K562 (cell line): ENCODE measurements around the gene HMGCL. TPM values are rescaled to one million over a fixed set of nuclear protein-coding genes. Genes with fewer than 3 reads are reported as not detected.

Source experiments
- ATAC-seq: fragments of 200-7000 bp; cut with Tn5 transposase; 3 replicates; pipeline ENCODE4 v1.9.1; 2020; ENCODE audit warnings: moderate library complexity
- BruUV-seq: library from RNA; stranded (reverse); fragments of 400-500 nt; replicated peaks from 2 replicates; lab custom pipeline; 2021; lab: Mats Ljungman, UMichigan
- CTCF ChIA-PET: fragments of 300-600 bp; formaldehyde crosslinking; extraction: SDS; loops from one replicate; lab custom pipeline; 2021; ENCODE audit warnings: low intra/inter-chr PET ratio; lab: Yijun Ruan, JAX
- POLR2A ChIA-PET: fragments of 300-600, 350-650 bp; sonication (Branson Sonifier 250); formaldehyde crosslinking; extraction: SDS; loops from one replicate; lab custom pipeline; 2021; ENCODE audit warnings: antibody characterized with exemption, inconsistent platforms; lab: Yijun Ruan, JAX
- DNase-seq, 4 experiments: peaks; one replicate each; pipeline versions ENCODE4 v3.0.0 to v3.0.0-alpha.2; 2011 to 2018; ENCODE audit warnings: low spot score in 3 of 4, mixed read lengths in 3 of 4; ENCODE audit errors: extremely low read depth in 1 of 4
- FAIRE-seq: peaks from 2 replicates; lab custom pipeline; 2011; peaks lifted over from hg19 to GRCh38; lab: Jason Lieb, UNC
- H2AFZ ChIP-seq: 2 replicates; pipeline ENCODE4 v1.6.0; 2011; ENCODE audit warnings: low read depth, low read length, control low read depth, inconsistent platforms
- H3K27ac ChIP-seq: fragments of 200-600 bp; 3 replicates; pipeline ENCODE4 v1.8.0; 2011; ENCODE audit warnings: low read depth, mild to moderate bottlenecking, control low read depth, inconsistent platforms, low read length, moderate library complexity, mixed read lengths; ENCODE audit errors: extremely low read depth
- H3K27me3 ChIP-seq, 2 experiments: fragments of 300-600 bp in 1 of 2; 2 replicates in 1 of 2; 3 replicates in 1 of 2; pipeline versions ENCODE4 v1.6.0 to v1.8.0; 2011; ENCODE audit warnings: inconsistent platforms in 2 of 2, low read length in 2 of 2, mild to moderate bottlenecking in 1 of 2, mixed read lengths in 1 of 2, moderate library complexity in 1 of 2; ENCODE audit not compliant: control insufficient read depth in 2 of 2, insufficient read depth in 2 of 2
- H3K36me3 ChIP-seq: fragments of 300-600 bp; 3 replicates; pipeline ENCODE4 v1.8.0; 2011; ENCODE audit warnings: mild to moderate bottlenecking, low read length, inconsistent platforms; ENCODE audit not compliant: control insufficient read depth, insufficient read depth
- H3K4me1 ChIP-seq, 2 experiments: fragments of 200-600 bp in 1 of 2; replicated peaks in 1 of 2; 2 replicates in 1 of 2; 3 replicates in 1 of 2; pipeline versions ENCODE4 v1.5.1 to v1.8.0; 2011; ENCODE audit warnings: inconsistent platforms in 2 of 2, low read length in 2 of 2, mild to moderate bottlenecking in 1 of 2, mixed read lengths in 1 of 2, moderate library complexity in 1 of 2; ENCODE audit not compliant: control insufficient read depth in 2 of 2, insufficient read depth in 2 of 2
- H3K4me2 ChIP-seq: 2 replicates; pipeline ENCODE4 v1.6.1; 2011; ENCODE audit warnings: low read length, control low read depth, inconsistent platforms, mixed read lengths; ENCODE audit not compliant: insufficient read depth
- H3K4me3 ChIP-seq: fragments of 200-600 bp; sonication (generic), shearing (Covaris generic); 2 replicates; pipeline ENCODE4 v1.5.1; 2016; ENCODE audit warnings: control low read depth, inconsistent platforms
- H3K79me2 ChIP-seq: fragments of 200-600 bp; 3 replicates; pipeline ENCODE4 v1.8.0; 2011; ENCODE audit warnings: low read length, inconsistent platforms; ENCODE audit not compliant: control insufficient read depth, insufficient read depth
- H3K9ac ChIP-seq, 2 experiments: 2 replicates each; pipeline versions ENCODE4 v1.6.0 to v1.6.1; 2011; ENCODE audit warnings: low read depth in 2 of 2, low read length in 2 of 2, control low read depth in 1 of 2, inconsistent platforms in 1 of 2, mild to moderate bottlenecking in 1 of 2, mixed read lengths in 1 of 2; ENCODE audit not compliant: insufficient read depth in 1 of 2
- H3K9me1 ChIP-seq: one replicate; pipeline ENCODE4 v1.6.0; 2011; ENCODE audit warnings: inconsistent platforms, mild to moderate bottlenecking, low read length, moderate library complexity; ENCODE audit not compliant: control insufficient read depth, insufficient read depth
- H3K9me3 ChIP-seq: replicated peaks from 2 replicates; pipeline ENCODE4 v1.5.1; 2011; ENCODE audit warnings: low read depth, low read length, inconsistent platforms; ENCODE audit not compliant: control insufficient read depth, insufficient read depth
- H4K20me1 ChIP-seq: replicated peaks from 2 replicates; pipeline ENCODE4 v1.6.1; 2011; ENCODE audit warnings: low read length, inconsistent platforms, mixed read lengths; ENCODE audit not compliant: control insufficient read depth, insufficient read depth
- CREB1 ChIP-seq, 2 experiments: sonication (generic) in 1 of 2; formaldehyde crosslinking in 1 of 2; IDR thresholded peaks; 2 replicates each; pipeline versions ENCODE4 v1.6.1 to v1.8.0; 2012 to 2022; ENCODE audit warnings: inconsistent platforms in 1 of 2, mild to moderate bottlenecking in 1 of 2, missing genetic modification reagents in 1 of 2, moderate library complexity in 1 of 2
- CREM ChIP-seq: IDR thresholded peaks from 2 replicates; pipeline ENCODE4 v1.6.1; 2014; ENCODE audit warnings: antibody characterized with exemption, low read depth
- ERF ChIP-seq: fragments of 450-650 bp; formaldehyde crosslinking; IDR thresholded peaks from 2 replicates; pipeline ENCODE4 v1.4.0; 2020; ENCODE audit warnings: mild to moderate bottlenecking, mixed read lengths
- FOXJ2 ChIP-seq: fragments of 200-800 bp; sonication (Bioruptor generic); IDR thresholded peaks from 2 replicates; pipeline ENCODE4 v1.6.1; 2016; ENCODE audit warnings: missing genetic modification characterization, missing compliant biosample characterization
- KAT7 ChIP-seq: sonication (generic); formaldehyde crosslinking; IDR thresholded peaks from 2 replicates; pipeline ENCODE4 v1.8.0; 2022; ENCODE audit warnings: missing genetic modification reagents, mild to moderate bottlenecking, borderline replicate concordance
- NFXL1 ChIP-seq: fragments of 450-650 bp; formaldehyde crosslinking; IDR thresholded peaks from 2 replicates; pipeline ENCODE4 v1.4.0; 2021; ENCODE audit warnings: mild to moderate bottlenecking
- POLR2AphosphoS2 ChIP-seq: IDR thresholded peaks from 2 replicates; pipeline ENCODE4 v1.6.1; 2012; ENCODE audit warnings: low read length, improper control_type of control experiment
- POLR2G ChIP-seq: fragments of 200-400 bp; formaldehyde crosslinking; IDR thresholded peaks from 2 replicates; pipeline ENCODE4 v1.6.1; 2017; ENCODE audit warnings: low read depth, mild to moderate bottlenecking, antibody characterized with exemption, low read length, moderate library complexity
- RBFOX2 ChIP-seq: fragments of 200-400 bp; formaldehyde crosslinking; IDR thresholded peaks from 2 replicates; pipeline ENCODE4 v1.6.1; 2017; ENCODE audit warnings: low read depth, mild to moderate bottlenecking, low read length, moderate library complexity
- TFAP4 ChIP-seq: sonication (generic); formaldehyde crosslinking; IDR thresholded peaks from 2 replicates; pipeline ENCODE4 v1.8.0; 2022; ENCODE audit warnings: missing genetic modification reagents, mild to moderate bottlenecking, moderate library complexity, borderline replicate concordance
- WGBS: fragments of 100-300 bp; shearing (Covaris generic); methylation state at CpG from one replicate; pipeline ENCODE4 v1.1.6; 2016; ENCODE audit warnings: low coverage, mixed read lengths; ENCODE audit not compliant: insufficient coverage; ENCODE audit errors: missing lambda C conversion rate; 5-methylcytosine and 5-hydroxymethylcytosine counted together
- in situ Hi-C: fragments of 300-500 bp; cut with MboI; formaldehyde crosslinking; loops from 4 replicates; pipeline ENCODE4 v1.15.0; 2018; ENCODE audit warnings: inconsistent platforms, mixed read lengths
- intact Hi-C: fragments of 100-400 bp; cut with micrococcal nuclease; formaldehyde crosslinking; loops from 2 replicates; pipeline ENCODE4 v1.14.2; 2022
- polyA plus RNA-seq, 8 experiments: library from polyadenylated mRNA; depleted of rRNA in 4 of 8; stranded (reverse) in 5 of 8; unstranded in 3 of 8; fragments of >200 nt; fragmentation: Nextera tagmentation in 2 of 8; fragmentation: Illumina TruSeq in 1 of 8; extraction: Ambion mirVana in 2 of 8; extraction: Trizol in 1 of 8; gene quantifications; 2 replicates each; pipeline versions ENCODE4 v1.2.1 to v1.2.3, GENCODE V29; 2011 to 2014; ENCODE audit warnings: inconsistent platforms in 1 of 8, missing spikeins in 1 of 8
- total RNA-seq, 7 experiments: library from RNA; depleted of rRNA in 6 of 7; stranded (reverse); fragments of >200 nt in 6 of 7; fragmentation: Illumina TruSeq in 2 of 7; extraction: Trizol in 2 of 7; gene quantifications; 2 replicates each; pipeline versions ENCODE4 v1.2.1 to v1.2.3, GENCODE V29; 2011 to 2021; ENCODE audit warnings: low replicate concordance in 1 of 7

Gene HMGCL
- total and polyA plus RNA-seq, 9 of the 15 experiments (the other 6 are each of a cell fraction or from before 2014, with no cell fraction given) = 18.0 to 82.2 (median 24.2) TPM

DNA sequence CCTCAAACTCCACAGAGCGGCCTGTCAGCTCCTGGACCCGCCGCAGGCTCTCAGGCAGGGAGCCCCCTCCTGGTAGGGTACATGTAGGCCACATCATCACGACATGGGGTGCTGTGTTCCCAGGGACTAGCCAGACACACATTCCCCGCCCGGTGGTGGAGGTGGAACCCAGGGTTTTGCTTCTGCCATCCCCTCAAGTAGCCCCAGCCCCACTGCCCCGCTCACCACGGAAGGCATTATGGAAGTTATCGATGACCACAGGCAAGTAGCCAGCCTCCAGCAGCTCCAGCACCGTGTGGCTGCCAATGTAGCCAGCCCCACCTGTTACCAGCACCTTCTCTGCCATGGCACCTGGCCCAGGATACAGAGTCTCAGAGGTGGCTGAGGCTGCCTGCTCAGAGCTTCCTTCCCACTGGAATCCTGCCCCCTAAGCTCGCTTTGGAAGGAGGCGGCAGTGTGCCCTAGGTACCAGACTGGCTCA, 26.5 kb downstream of the HMGCL start (continued):
- no peak for TF ChIP-seq NFXL1 (CRISPR knock-in tag)
- TF ChIP-seq TFAP4 (CRISPR knock-in tag) = 0 out of 2 replicates have a peak, but pooled peaks have one; percentile 46
- no peak for TF ChIP-seq CREB1 (IDR thresholded peaks at IDR 0.05)
- 0 out of 2 replicates have a peak, but pooled peaks have one; percentile 45 for TF ChIP-seq CREB1 (CRISPR knock-in tag; IDR thresholded peaks at IDR 0.05)
- TF ChIP-seq KAT7 (CRISPR knock-in tag) = 0 out of 2 replicates have a peak, but pooled peaks have one; percentile 35
- TF ChIP-seq ERF (CRISPR knock-in tag) = 0 out of 2 replicates have a peak, but pooled peaks have one; percentile 12
- TF ChIP-seq CREM = peak; percentile 43; the same call in 1 of the 2 replicates

GRCh38 chr1:23797478-23798448, 27.5 kb downstream of the HMGCL start:
- ChIA-PET CTCF (interaction anchor here (0.7 kb wide), 1 partner anchor 118 kb away, joined by 3 read pairs; no protein-coding TSS in a partner anchor), POLR2A (interaction anchor here (0.6 to 10.2 kb wide), 8 partner anchors 7 to 162 kb away, joined by 3 to 197 read pairs (median 6); partner anchors contain the start of genes LYPLA2, PITHD1 and PNRC2)
- no peaks in the 10 kb centered on the region for H3K9me3 ChIP-seq
- H3K27ac ChIP-seq = no peak overlapping the region
- H3K9ac ChIP-seq = no peak overlapping the region; a peak in 1 of 4 replicates
- H3K79me2 ChIP-seq = peaks cover 33% of the 10 kb centered on the region
- peaks cover 27 to 65% of the 10 kb centered on the region in 2 experiments for H3K4me1 ChIP-seq
- in situ Hi-C loops (no loop called here), intact Hi-C loops (no loop called here)
- H3K27me3 ChIP-seq = no peaks in the 10 kb centered on the region
- no peaks in the 10 kb centered on the region; the same call in 1 of the 2 replicates for H4K20me1 ChIP-seq
- DNase-seq (no peak), ATAC-seq (no peak), FAIRE-seq (no peak)
- WGBS = 90% methylated on average over 20 of the region's 20 CpGs
- no peak overlapping the region for H3K4me2 ChIP-seq
- H3K36me3 ChIP-seq = peaks cover 62% of the 10 kb centered on the region; the same call in 2 of the 3 replicates
- H3K9me1 ChIP-seq = peaks cover 5% of the 10 kb centered on the region
- H3K4me3 ChIP-seq = no peak overlapping the region
- peak; percentile 34; the same call in 1 of the 2 replicates for TF ChIP-seq RBFOX2
- TF ChIP-seq POLR2G = peak; percentile 41
- 0 out of 2 replicates have a peak, but pooled peaks have one; percentile 24 for TF ChIP-seq POLR2AphosphoS2
- no peak for TF ChIP-seq FOXJ2 (tag)
- no TSS peak for BruUV-seq
- no peak overlapping the region for H2AFZ ChIP-seq
